ENCODE data around the gene IQSEC3.

Gene IQSEC3

GRCh38 chr12:223841-224240 is 157.3 kb downstream of the IQSEC3 start:
- DNase-seq = no peak

- DNase-seq = no peak
Observed at GRCh38 chr12:224330-224729, 157.8 kb downstream of the IQSEC3 start.

- DNase-seq = no peak
Observed at GRCh38 chr12:225012-225411, 158.4 kb downstream of the IQSEC3 start.

- no peak for DNase-seq
Observed at GRCh38 chr12:226401-226800, 159.8 kb downstream of the IQSEC3 start.

GRCh38 chr12:227286-227915 is 160.8 kb downstream of the IQSEC3 start:
- DNase-seq = no peak
